ENCODE measurements around the gene ZNF319.
A peak's percentile ranks its signal among the peaks of the same experiment; 100 is the strongest.

ZNF319 gene

DNA sequence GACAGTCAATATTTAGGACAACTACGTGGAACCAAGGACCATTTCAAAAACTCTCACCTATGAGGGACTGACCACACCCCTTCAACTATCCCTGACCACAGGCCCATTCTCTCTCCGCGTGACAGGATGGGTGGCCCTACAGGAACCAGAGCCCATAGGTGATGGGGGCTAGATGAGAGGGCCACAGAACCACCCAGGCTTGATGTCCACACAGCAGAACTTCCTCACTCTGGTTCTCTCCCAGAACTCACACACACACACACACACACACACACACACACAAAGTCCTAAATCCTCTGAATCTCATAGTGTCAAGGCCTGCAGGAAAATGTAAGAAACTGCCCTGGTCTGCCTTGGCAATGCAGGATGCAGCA is 1.5 kb downstream of the ZNF319 start:
- DNase-seq (ENCODE audit: low read depth in 1 of 2, low spot score in 1 of 2), result no peak

DNA sequence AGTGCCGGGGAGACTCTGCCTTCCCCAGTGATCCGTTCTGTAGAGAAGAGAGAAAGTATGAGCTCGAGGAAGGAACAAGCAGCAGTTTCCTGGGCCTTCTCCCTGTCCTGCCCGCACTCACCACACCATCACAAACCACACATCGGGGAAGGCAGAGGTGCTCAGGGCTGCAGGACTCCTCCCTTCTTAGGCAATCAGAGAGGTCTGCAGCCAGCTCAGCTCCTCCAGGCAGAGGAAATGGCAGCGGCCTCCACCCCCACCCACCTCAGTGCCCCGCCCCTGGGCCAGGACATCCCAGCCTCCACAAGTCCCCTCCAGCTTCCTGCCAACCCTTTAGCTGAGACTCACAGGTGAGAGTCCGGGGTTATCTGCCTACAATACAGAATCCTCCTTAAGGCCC is 2.0 kb downstream of the ZNF319 start:
- DNase-seq (ENCODE audit: low read depth in 1 of 2, low spot score in 1 of 2), result peak in 1 of 2 donors; percentile 33

DNA sequence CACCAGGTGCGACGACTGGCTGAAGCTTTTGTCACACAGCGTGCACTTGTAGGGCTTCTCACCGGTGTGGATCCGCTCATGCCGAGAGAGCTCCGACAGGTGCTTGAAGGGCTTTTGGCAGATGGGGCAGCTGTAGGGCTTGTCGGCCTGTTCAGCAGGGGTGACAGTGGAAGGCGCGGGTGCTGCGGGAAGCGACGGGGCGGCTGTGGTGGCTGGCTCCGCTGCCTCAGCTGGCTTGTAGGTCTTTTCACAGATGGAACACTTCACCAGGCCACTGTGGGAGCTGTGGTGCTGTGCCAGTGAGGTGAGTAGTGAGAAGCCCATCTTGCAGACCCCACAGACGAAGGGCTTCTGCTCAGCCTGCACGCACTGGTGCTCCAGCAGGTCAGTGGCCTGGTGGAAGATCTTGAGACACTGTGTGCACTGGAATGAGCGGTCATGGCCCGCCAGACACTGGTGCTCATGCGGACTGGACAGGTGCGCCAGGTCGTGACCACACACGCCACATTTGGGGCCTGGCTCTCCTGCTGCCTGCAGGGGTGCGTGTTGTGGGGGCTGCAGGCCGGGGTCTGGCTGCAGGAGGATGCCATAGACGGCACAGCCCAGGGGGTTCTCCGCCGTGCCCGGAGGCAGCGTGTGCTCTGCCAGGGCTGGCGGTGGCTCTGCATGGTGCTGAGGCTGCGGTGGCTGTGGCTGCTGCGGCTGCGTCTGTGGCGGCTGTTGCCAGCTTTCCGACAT is 2.8 kb downstream of the ZNF319 start:
- DNase-seq (ENCODE audit: low read depth in 1 of 2, low spot score in 1 of 2), result no peak

DNA sequence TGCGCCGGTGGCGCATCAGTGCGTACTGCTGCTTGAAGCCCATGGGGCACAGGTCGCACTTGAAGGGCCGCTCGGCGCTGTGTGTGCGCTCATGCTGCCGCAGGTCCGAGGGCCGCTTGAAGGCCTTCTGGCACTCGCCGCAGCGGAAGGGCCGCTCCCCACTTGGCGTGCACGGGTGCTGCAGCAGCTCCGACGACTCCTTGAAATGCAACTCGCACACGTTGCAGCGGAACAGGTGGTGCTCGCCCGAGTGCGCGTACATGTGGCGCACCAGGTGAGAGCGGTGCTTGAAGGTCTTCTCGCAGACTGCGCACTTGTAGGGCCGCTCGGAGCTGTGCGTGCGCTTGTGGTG is 3.3 kb downstream of the ZNF319 start:
- DNase-seq (ENCODE audit: low read depth in 1 of 2, low spot score in 1 of 2), result no peak

DNA sequence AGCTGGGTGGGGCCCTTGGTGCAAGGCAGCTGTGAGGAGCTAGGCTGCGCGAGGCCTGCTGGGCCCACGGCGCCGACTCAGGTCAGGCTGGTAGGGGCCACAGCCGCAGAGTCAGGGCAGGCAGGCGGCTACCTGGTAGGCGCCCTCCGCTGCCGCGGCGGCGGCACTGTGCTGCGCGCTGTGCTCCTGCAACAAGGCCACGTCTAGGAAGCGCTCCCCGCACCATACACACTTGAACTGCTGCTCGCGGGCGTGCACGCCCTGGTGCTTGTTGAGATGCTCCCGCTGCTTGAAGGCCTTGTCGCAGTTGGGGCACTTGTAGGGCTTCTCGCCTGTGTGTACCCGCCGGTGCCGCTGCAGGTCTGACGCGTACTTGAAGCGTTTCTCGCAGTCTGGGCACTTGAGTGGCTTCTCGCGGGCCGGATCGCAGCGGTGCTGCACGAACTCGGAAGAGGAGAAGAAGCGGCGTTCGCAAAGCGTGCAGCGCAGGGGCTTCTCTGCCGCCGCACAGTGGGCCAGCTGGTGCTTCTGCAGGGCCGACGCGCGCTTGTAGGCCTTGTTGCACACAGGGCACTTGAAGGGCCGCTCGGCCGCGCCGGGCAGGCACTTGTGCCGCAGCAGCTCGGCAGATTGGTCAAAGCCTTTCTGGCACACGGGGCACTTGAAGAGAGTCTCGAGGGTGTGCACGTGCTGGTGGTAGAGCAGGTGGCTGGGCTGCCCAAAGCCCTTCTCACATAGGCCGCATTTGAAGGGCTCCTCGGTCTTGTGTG is 3.9 kb downstream of the ZNF319 start:
- DNase-seq (ENCODE audit: low read depth in 1 of 2, low spot score in 1 of 2), result no peak

DNA sequence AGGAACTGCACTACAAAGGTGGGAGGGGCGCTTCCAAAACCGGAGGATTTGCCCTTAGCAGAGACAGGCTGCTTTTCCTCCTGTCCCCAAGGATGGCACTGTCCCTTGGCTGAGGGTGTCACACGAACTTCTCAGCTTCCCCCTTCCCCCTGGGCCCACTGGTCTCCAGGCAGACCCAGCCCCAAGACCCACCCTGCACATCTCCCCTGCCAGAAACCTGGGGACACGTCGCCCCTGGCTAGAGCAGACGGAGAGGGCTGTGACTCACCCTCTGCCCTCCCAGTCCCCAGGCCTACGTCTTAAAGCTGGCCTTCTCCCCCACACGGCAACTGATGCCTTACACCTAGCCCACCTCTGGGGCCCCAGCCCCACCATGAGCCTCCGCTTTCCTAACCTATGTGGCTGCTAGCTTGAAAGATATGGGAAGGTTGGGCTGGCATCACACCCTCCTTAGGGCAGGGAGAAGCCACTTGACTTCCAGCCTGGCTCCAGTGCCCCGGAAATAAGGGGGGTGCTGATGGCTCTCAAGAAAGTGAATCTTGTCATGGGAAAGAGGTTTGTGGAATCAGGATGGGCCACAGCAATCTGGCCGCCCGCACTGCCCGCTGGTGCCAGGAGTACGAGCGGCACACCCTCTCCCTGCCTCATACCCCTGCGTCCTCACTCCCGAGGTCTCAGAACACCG is 4.6 kb downstream of the ZNF319 start:
- no peak for DNase-seq (ENCODE audit: low read depth in 1 of 2, low spot score in 1 of 2)

DNA sequence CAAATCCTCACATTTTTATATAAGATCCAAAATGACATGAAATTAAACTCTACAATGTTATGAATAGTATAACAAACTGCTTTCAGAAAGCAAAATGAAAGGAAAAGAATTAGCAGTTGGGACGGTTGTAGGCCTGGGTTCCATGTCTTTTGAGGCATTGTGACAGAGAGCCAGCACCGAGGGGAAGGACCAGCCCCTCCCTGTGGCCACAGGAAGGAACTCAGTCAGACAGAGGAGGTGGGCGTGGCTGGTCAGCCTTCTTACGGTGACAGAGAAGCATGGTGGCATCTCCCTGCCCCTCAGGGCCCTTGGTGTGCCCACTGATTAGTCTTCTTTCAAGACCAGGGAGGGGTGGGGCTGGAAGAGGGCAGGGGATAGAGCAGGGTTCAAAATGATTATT is 5.7 kb downstream of the ZNF319 start:
- DNase-seq (ENCODE audit: low read depth in 1 of 2, low spot score in 1 of 2), result no peak

DNA sequence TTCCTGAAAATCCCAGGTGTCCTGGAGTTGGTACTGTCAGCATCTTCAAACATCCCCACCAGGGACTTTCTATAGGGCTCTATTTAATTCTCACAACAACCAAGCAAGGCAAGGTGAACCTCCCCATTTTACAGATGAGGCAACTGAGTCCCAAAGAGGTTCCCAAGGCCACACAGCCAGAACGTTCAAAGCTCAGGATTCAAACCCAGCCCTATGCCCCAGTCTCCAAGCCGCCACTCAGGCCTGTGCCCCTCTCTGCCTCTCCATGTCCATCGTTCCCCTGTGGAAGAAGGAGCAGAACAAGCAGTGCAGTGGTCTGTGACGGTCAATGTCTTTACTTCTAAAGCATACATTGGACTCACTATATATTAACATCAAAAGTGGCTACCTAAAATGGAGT is 6.1 kb downstream of the ZNF319 start:
- no peak for DNase-seq (ENCODE audit: low read depth in 1 of 2, low spot score in 1 of 2)

DNA sequence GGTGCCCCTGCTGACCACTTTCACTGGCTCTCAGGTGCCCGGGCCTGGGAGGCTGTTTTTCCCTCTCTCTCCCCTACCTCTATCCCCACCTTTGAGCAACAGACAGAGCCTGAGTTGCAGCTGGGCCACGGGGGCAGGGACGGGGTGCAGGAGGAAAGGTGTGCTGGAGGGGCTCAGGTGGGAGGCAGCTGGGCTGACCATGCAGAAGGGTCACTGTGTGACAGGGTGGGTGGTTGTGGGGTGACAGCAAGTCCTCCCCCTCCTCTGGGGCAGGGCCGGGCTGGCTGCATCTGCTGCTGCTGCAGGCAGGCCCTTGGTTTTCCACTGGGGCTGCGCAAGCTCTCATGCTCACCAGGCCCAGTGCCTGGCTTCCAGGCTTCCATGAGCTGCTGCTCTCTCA is 6.6 kb downstream of the ZNF319 start:
- no peak for DNase-seq (ENCODE audit: low read depth in 1 of 2, low spot score in 1 of 2)

DNA sequence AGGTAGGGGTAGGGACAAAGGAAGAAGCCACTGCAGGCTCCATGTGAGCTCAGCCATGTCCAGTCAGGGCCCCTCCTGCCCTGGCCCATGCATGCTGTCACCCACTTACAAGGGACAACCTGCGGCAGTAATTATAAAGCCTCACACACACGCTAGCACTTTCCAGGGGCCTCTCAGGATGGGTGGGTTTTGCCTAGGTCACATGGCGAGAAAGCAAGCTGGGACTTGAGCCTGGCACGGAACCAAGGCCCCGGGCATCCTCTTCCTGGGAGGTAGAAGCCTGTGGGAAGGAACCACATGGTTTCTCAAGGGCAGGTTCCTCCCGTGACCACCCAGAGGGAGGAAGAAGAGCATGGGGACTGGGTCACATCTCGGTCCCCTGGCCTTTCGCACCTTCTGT is 7.0 kb downstream of the ZNF319 start:
- no peak for DNase-seq (ENCODE audit: low read depth in 1 of 2, low spot score in 1 of 2)

DNA sequence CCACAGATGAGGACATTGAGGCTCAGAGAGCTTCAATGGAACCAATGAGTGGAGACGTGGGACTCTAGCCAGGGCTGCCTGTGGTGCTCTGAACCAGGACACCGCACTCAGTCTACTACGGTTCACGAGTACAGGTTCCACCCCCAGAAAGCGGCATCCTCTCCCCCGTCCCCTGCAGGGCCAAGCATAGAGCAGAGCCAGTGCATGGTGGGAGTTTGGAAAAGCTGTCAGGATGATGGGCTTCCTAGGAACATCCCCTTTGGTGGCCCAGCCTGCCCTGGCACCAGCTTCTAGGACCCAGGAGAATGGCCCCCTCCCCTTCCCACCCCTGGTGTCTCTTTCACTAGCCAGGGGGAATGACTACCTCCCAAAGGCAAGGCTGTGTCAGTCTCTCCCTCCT is 8.4 kb downstream of the ZNF319 start:
- no peak for DNase-seq (ENCODE audit: low read depth in 1 of 2, low spot score in 1 of 2)

DNA sequence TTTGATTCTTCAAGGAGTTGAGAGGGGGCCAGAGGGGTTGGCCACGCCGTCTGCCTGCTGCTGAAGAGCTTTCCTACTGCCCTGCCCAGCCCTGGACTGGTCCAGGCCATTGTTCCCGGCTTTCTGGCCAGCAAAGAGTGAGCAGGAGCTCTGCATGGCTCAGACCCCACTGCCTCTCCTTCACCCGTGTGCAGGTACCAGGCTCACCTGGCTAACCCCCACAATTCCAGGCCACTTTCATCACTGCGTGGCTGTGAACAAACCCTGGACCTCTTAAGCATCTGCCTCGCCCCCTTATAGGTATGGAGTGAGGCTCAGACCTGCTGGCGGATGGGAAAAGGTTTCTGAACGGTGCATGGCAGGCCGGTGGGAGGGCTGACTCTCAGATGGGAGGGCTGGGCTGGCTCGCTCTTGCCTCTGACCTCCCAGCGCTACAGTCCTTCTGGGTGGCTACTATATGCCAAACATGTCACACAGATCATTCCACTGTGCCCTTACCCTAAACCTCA is 8.9 kb downstream of the ZNF319 start:
- DNase-seq (ENCODE audit: low read depth in 1 of 2, low spot score in 1 of 2), result no peak

DNA sequence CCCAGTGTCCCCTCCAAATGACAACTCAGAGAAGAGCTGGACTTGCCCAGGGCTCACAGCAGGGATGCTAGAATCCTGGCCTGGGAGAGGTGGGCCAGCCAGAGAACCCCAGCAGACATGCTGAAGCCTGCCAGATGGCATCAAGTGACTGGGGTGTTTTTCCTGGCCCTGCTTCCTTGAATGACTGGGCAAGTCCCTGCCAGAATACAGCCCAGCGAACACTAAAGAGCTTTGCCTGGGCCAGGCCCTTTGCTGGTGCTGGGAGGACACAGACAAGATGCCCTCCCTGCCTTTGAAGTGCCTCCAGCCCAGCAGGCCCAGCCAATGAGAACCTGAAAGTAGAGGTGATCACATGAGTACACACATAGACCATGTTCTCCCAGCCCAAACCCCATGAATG is 11.5 kb downstream of the ZNF319 start:
- DNase-seq (ENCODE audit: low read depth in 1 of 2, low spot score in 1 of 2), result no peak

DNA sequence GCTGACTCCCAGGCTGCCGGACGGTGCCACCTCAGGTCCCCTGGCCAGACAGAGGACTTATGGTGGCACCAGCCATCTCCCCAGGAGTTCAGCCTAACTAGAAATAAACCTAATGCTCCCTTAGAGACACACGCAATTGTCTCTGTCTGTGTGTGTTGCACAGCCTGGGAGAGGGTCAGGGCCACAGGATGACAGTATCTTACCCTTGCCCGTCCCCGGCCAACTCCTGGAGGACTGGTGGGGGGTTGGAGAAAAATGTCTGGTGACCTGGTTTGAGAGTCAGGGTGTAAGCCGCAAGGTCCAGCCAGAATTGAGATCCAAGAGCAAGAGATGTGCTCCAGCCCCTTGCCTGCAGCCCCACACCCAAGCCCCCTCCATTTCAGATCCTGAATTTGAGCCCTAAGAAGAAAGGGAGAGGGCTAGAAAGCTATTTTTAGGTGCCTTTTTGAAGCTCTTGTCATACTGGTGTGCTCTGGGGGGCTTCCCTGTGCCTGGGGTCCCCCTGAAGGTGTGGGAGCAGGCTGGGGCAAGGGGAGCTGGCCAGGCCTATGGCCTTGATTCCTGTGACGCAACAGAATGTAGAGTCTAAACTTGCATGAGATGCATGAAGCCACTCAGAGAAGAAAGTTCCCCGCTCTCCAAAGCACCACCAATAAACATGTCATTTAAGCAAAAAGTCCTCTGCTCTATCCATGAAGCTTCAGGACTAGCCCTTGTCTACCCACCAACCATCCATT is 12.9 kb downstream of the ZNF319 start:
- no peak for DNase-seq (ENCODE audit: low read depth in 1 of 2, low spot score in 1 of 2)

DNA sequence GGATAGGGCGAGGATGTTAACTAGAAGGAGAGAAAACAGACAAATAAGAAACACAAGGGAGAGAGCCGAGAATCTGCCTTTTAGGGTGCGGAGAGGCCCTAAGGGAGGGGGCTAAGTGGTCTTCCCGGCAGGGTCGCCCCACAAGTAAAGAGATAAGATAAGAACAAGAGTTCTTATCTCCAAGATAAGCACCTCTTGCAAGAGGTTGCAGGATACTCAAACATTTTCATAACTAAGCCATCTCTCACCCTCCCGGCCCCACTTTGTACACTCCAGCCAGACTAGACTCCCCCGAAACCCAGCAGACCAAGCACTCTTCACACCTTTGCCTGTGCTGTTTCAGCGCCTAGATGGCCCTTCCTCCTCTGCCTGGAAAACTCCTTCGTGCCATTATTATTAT is 14.3 kb downstream of the ZNF319 start:
- DNase-seq (ENCODE audit: low read depth in 1 of 2, low spot score in 1 of 2), result no peak

DNA sequence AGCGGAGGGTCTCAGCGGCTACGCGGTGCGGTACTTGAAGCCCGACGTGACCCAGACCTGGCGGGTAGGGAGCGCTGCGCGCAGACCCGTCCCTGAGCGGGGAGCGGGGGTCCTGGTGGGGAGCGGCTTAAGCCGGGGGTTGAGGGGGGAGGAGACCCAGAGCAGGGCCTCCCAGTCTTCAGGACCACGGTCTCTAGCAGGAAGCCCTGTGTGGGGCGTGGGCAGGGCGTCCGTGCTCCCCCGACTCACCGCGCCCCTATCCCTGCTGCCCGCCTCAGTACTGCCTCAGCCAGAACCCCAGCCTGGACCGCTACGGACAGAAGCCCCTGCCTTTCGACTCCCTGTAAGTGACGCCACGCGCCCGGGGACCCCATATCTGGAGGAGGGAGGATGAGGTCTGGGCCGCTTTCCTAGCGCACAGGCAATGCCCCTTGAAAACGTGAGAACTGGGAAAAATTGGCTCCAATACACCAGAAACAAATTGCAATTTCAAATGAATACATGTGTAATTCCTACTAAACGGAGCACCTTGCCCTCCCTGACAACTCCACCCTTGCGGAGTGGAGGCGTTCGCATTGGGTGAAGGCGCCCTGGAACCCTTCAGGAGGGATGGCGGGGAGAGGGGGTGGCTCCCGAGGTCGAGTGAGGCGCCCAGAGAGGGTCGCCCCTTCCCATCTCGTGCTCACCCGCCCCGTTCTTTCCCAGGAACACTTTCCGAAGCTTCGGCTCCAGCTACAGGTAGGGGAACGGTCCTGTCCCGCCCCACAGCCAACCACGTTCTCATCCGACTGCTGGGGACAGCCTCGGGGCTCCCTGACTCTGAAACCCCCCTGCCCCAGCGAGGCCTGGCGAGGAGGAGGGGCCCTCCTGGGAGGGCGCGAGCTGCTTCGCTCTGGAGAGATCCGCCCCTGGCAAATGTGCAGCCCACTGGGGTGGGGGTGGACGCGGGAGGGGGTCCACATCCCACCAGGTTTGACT is 15.0 kb downstream of the ZNF319 start:
- DNase-seq (ENCODE audit: low read depth in 1 of 2, low spot score in 1 of 2), result no peak

DNA sequence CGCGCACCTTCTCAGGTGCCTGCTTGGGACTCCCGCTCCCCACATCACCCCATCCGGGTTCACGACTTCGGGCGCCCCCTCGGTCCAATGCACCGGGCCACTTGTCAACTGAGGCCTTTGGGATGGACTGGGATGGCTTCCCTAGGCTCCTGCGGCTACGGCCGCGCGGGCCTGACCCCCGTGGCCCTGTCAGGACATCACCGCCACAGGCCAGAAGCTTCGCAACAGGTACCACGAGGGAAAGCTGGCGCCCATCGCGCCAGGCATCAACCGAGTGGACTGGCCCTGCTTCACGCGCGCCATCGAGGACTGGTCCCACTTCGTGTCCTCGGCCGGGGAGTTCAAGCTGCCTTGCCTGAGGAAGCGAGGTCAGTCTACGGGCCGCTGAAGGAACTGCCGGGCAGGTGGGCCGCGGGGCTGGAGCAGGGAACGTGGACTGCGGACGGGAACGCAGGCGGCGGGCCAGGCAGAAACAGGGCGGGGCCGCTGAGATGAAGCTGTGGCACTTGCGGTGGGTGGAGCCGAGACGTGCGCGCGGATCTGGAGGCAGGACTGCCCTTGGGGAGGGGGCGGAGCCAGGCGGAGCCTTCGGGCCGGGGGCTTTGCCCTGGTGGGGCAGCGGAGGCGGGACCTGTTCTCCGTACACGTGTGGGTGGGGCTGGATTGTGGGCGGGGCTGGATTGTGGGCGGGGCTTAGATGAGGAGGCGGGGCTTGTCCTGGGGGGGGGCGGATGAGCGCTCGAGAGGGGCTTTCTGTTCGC is 15.8 kb downstream of the ZNF319 start:
- DNase-seq (ENCODE audit: low read depth in 1 of 2, low spot score in 1 of 2), result peak; percentile 83 to 88

DNA sequence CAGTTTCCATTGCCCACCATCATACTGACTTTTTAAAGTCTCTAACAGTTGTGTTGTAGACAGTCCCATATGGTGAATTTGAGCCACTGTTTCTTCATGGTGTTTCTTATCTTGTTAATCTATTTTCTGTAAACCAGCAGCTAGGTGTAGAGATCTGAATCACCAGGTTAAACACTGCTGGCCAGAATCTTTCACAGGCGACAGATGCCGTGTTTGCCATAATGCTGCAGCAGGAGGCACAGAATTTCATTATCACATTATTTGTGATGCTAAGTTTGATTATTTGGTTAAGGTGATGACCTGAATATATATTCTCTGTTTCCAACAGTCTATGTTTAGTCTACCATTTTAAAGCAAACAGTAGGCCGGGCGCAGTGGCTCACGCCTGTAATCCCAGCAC is 18.1 kb downstream of the ZNF319 start:
- DNase-seq (ENCODE audit: low read depth in 1 of 2, low spot score in 1 of 2), result no peak

DNA sequence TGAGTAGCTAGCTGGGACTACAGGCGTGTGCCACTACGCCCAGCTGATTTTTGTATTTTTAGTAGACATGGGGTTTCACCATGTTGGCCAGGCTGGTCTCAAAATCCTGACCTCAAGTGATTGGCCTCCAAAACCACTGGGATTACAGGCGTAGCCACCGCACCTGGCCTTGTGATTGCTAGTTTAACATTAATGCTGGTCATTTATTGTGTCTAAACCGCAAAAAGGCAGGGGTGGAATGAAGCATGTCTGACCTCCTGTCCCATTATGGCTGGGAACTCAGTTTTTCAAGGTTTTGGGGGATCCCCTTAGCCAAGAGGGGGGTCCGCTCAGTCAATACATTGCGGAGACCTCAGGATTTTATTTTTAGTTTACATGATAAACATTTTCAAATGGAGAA is 18.8 kb downstream of the ZNF319 start:
- DNase-seq (ENCODE audit: low read depth in 1 of 2, low spot score in 1 of 2), result no peak
